Medulla oblongata (tissue), 1 donor: ENCODE results near the gene FMN1.

Experiments used
- DNase-seq: peaks from one replicate; pipeline ENCODE4 v3.0.0-alpha.2; 2015; ENCODE audit errors: extremely low spot score

FMN1 gene

GRCh38 chr15:33059184-33059583 lies 135.3 kb downstream of the FMN1 start:
- no peak for DNase-seq

DNA sequence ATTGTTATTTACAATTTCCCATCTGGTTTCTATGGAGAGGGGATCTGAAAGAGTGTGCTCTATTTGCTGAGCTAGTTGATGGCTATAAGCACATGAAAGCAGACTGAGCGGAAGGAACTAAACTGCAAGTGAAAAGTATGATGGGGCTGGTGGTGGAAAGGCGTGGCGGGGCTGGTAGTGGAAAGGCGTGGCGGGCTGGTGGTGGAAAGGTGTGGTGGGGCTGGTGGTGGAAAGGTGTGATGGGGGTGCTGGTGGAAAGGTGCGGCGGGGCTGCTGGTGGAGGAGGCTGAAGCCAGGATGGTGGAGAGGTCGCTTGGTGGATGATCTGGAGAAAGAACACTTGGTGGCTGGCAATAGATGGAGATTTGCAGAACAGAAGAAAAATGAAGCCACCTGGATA lies 136.7 kb downstream of the FMN1 start:
- DNase-seq: no peak

DNA sequence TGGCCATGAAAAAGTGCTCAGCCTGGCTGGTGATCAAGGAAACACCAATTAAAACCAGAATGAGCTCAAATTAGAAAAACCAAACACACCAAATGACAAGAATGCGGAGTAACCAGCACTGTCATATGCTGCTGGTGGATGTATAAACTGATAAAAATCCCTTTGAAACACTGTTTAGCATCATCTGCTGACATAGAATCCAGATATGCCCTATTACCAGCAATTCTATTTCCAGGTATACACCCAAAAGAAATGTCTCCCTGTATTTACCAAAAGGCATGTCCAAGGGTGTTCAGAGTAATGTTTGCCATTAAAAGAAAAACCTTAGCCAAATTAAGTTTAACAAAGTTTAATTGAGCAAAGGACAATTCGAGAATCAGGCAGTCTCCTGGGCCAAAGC lies 138.6 kb downstream of the FMN1 start:
- DNase-seq: no peak

DNA sequence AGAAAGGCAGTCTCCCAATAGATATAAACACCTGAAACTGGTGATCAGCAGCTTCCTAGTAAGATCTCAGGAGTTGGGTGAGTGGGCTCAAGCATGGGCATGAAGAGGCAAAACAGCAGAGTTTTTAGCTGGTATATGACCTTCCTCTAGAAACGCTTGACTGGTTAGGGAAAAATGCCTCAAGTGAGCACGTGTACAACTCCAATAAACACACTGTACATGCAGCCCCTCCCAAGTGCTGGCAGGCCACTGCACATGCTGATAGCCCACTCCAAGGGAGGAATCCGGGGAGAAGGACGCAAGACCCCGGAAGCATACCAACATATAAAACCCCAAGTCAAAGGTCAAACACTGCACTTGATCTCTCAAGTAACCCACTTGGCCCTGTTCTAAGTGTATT lies 143.0 kb downstream of the FMN1 start:
- no peak for DNase-seq

DNA sequence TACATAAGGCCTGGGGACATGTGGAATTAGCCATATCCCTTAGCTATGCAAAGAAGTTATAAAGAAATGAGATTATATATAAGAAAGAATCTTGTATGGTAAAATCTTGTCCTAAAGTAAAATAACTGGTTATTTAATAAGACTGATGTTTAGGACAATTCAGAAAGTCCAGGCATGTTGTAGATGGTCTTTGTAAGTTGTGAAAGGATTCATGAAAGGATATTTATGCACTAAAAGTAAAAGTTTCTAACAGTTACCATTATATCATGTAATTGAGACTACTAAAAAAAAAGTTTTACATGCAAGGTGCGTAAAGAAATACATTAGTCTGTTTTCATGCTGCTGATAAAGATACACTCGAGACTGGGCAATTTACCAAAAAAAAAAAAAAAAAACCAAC lies 146.3 kb downstream of the FMN1 start:
- DNase-seq: no peak

GRCh38 chr15:33047077-33047476 lies 147.4 kb downstream of the FMN1 start:
- no peak for DNase-seq

DNA sequence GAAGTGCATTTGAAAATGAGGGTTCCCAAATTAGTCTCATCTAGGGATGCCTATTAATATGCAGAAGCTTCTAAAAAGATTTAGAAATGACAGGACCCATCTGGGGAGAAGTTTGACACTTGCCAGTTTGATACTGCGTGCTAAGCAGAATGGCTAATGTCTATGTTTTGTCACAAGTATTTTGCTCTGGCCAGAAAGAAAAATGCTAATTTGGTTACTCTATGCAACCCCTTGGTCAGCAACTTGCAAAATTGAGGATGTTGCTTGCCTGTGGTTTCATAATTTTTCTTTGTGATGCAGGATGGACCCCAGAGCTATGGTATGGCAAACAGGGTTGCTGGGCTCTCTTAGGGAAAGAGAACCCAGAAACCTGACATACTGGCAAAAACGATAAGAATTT lies 148.2 kb downstream of the FMN1 start:
- DNase-seq: no peak

DNA sequence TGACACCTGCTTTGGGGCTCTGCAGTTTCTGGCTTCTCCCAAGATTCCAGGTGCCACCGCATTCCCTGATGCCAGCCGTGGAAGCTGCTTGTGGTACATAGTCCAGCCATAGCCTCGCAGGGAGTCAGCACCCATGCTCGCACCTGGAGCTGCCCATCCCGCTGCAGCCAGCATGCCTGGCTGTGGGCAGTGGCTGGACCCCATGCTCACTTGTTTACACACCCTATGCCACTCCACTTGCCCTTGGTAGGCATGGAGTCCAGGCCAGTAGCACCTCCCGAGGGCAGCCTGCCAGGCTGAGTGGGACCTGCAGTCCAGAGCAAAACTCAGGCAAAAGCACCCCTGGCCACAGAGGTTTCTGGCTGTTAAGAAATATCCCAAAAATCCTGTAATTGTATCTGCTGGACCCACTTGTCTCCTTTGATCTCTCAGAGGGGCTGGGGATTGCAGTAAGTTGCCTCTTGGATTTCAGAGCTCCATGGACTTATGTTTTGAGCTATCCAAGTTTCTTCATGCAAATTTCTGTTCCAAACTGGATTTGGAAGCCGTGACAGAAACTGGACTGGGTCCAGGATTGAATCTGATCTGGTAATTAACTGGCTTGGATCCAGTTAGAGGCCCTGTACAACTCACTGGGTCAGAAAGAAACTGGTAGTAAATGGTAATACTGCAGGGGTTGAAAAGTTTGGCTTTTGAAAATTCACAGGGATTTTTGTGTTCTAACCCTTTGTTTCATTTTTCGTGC lies 149.3 kb downstream of the FMN1 start:
- DNase-seq: no peak

DNA sequence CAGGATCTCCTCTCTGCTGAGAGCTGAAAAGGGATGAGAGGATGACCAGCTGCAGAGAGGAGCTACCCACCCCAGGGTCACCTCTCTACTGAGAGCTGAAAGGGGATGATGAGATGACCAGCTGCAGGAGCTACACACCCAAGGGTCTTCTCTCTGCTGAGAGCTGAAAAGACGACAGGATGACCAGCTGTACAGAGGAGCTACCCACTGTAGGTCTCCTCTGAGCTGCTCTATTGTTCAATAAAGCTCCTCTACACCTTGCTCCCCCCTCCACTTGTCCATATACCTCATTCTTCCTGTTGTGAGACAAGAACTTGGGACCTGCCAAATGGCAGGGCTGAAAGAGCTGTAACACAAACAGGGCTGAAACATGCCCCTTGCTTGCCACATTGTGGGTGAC lies 149.9 kb downstream of the FMN1 start:
- no peak for DNase-seq

DNA sequence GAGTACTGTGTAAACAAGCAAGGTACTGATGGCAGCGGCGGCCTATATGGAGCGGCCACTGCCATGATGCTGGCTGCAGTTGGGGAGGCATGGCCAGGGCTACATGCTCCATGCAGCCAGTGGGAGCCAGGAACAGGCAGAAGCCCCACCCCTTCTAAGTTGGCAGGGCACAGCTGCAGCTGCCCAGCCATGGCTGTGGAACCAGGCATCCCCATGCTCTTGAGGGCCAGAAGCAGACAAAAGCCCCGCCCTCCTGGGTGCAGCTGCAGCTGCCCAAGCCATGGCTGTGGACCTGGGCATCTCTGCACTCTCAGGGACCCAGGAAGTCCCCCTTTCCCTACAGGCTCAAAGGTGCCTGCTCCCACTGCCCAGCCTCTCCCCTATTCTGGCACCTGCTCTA lies 150.9 kb downstream of the FMN1 start:
- no peak for DNase-seq

- no peak for DNase-seq
Measured at GRCh38 chr15:33040496-33040895, 154.0 kb downstream of the FMN1 start.

DNA sequence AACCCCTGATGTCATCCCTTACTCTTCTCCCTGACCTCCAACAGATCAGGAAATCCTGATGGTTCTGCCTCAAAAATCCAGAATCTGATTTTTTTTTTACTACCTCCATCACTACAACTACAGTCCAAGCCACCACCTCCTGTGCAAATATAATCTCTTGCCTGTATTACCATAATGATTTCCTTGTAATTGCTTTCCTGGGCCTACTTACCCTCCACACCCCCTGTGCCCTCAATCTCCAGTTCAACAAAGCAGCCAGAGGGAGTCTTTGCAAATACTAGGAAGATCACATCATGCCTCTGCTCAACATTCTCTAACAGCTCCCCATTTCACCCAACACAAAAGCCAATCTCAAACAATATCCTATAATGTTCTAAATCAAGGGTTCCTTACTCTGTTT lies 159.9 kb downstream of the FMN1 start:
- DNase-seq: no peak

GRCh38 chr15:33032053-33032452 lies 162.5 kb downstream of the FMN1 start:
- no peak for DNase-seq

- DNase-seq: no peak
Measured at GRCh38 chr15:33031324-33031821, 163.1 kb downstream of the FMN1 start.

- no peak for DNase-seq
Measured at GRCh38 chr15:33030315-33030714, 164.2 kb downstream of the FMN1 start.

- no peak for DNase-seq
Measured at GRCh38 chr15:33029109-33029652, 165.3 kb downstream of the FMN1 start.

DNA sequence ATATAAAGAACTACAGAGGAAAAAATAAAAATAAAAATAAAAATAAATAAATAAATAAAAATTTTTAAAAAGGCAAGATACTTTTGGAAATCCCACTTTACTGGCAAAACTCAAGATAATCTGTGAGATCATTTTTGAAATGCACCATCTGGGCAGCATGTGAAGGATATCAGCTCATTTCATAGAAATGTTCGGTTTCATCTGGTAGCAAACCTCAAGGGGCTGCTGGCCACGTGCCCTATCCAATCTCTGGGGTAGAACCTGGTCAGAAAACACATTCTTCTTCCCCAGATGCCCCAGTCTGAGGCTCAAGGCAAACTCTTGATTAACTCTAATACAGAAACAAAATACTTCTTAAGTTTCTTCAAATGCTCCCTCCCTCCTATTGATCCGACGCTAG lies 166.0 kb downstream of the FMN1 start:
- DNase-seq: no peak

DNA sequence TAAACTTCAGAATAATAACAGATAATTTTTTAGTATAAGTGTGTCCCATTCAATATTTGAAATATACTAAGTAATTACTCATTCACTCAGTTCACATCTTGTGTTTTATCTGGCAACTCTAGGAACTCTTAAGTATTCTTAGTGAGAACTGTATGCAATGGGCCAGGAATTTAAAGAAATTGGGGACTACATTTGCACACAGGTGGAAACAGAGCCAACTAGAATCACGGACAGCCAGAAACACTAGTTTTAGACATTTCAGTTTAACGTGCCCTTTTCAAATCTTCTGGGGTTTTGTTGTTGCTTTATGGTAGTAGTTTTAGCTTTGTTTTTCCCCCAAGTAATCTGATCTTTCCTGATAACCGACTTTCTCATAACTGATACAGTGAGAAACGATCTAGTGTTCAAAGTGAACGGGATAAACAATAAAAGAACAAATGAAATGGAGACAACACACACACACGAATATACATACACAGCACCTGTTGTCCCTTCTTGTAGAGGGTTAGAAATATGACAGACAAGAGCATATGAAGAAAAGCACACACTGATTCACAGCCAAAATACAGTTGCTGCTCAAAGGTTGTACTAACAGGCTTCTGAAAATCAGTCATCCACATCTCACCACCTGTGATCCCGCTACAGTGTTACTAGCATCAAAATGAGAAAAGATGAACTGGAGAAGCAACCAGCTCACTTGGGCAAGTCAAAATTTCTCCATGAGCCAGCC lies 167.0 kb downstream of the FMN1 start:
- no peak for DNase-seq

DNA sequence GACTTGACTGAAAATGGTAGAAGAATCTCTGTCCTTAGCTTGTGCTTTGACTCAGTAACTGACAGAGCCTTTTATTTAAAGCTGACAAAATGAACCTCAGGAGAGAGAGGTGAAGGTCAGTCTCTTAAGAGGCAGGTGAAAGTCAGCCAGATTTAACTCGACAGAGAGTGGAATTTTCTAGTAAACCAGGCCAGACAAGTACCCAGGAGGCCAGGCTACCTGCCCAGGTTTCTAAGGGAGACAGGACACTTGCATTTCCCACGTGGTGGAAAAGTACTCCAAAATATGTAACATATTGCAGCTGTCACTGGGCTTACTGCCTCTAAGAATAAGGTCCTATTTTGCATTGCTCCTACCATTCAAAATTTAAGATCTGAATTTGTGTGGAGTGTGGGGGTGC lies 167.9 kb downstream of the FMN1 start:
- DNase-seq: no peak

DNA sequence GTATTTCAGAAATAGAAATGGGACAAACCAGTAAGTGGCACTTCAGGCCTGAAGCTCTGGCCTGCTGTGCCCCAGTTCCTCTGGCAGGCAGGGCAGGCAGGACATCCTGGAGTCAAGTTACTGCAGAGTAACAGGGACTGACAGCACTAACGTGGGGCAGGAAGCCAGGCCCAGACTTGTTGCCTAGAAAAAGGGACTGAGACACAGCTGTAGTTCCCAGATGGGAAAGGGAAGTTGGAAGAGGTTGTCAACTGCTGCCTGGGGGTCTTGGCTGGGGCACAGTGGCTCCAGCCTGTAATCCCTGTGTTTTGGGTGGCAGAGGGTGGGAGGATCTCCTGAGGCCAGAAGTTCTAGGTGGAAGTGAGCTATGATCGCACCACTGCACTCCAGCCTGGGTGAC lies 171.9 kb downstream of the FMN1 start:
- peak; percentile 60 for DNase-seq

GRCh38 chr15:33021806-33022389 lies 172.6 kb downstream of the FMN1 start:
- DNase-seq: peak; percentile 83

DNA sequence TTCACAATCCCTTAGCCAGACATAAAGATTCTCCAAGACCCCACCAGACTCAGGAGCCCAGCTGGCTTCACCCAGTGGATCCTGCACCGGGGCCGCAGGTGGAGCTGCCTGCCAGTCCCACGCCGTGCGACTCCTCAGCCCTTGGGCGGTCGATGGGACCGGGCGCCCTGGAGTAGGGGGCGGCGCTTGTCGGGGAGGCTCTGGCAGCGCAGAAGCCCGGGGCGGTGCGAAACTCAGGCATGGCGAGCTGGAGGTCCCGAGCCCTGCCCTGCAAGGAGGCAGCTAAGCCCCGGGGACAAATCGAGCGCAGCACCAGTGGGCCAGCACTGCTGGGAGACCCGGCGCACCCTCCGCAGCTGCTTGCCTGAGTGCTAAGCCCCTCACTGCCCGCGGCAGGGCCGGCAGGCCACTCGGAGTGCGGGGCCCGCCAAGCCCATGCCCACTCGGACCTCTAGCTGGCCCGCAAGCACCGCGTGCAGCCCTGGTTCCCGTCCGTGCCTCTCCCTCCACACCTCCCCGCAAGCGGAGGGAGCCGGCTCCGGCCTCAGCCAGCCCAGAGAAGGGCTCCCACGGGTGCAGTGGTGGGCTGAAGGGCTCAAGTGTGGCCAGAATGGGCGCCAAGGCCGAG lies 175.0 kb downstream of the FMN1 start:
- DNase-seq: no peak
